HepG2 (cell line): Measurements from ENCODE around the gene PRDX2. TPM values are rescaled to one million over a fixed set of nuclear protein-coding genes. Genes with fewer than 3 reads are reported as not detected.

ENCODE experiments used
- CREB3 ChIP-seq: sonication (generic); formaldehyde crosslinking; IDR thresholded peaks from 2 replicates; pipeline ENCODE4 v1.5.0; 2020; ENCODE audit warnings: missing genetic modification reagents
- DPF2 ChIP-seq: sonication (generic); formaldehyde crosslinking; IDR thresholded peaks from 2 replicates; pipeline ENCODE4 v1.4.0; 2020; ENCODE audit warnings: mild to moderate bottlenecking, low read depth, missing genetic modification reagents, borderline replicate concordance
- EP300 ChIP-seq, 3 experiments: sonication (generic) in 1 of 3; formaldehyde crosslinking in 1 of 3; IDR thresholded peaks; 2 replicates each; pipeline versions ENCODE4 v1.5.1 to v1.6.1; 2011 to 2020; ENCODE audit warnings: low read depth in 2 of 3, low read length in 2 of 3, borderline replicate concordance in 1 of 3, improper control_type of control experiment in 1 of 3, mild to moderate bottlenecking in 1 of 3, missing genetic modification reagents in 1 of 3, moderate library complexity in 1 of 3
- HOXD1 ChIP-seq: sonication (generic); formaldehyde crosslinking; IDR thresholded peaks from 2 replicates; pipeline ENCODE4 v1.5.0; 2020; ENCODE audit warnings: missing genetic modification reagents
- LRRFIP1 ChIP-seq: sonication (generic); formaldehyde crosslinking; conservative IDR thresholded peaks from 2 replicates; pipeline ENCODE4 v1.4.0; 2020; ENCODE audit warnings: missing genetic modification reagents
- MXI1 ChIP-seq: IDR thresholded peaks from 3 replicates; pipeline ENCODE4 v1.6.1; 2012; ENCODE audit warnings: low read depth, low read length, inconsistent platforms, borderline replicate concordance
- RFX1 ChIP-seq: fragments of 450-650 bp; IDR thresholded peaks from 2 replicates; pipeline ENCODE4 v1.6.1; 2017
- SAP130 ChIP-seq: IDR thresholded peaks from 2 replicates; pipeline ENCODE4 v1.6.1; 2016; ENCODE audit warnings: low read depth
- ZMYM2 ChIP-seq: sonication (generic); formaldehyde crosslinking; IDR thresholded peaks from 2 replicates; pipeline ENCODE4 v1.8.0; 2022; ENCODE audit warnings: mild to moderate bottlenecking, missing genetic modification reagents
- ZNF446 ChIP-seq: sonication (generic); formaldehyde crosslinking; IDR thresholded peaks from 2 replicates; pipeline ENCODE4 v1.5.0; 2020; ENCODE audit warnings: mild to moderate bottlenecking, missing genetic modification reagents
- ZNF646 ChIP-seq: sonication (generic); formaldehyde crosslinking; IDR thresholded peaks from 2 replicates; pipeline ENCODE4 v1.9.0; 2021; ENCODE audit warnings: mild to moderate bottlenecking, missing genetic modification reagents
- polyA plus RNA-seq, 8 experiments: library from polyadenylated mRNA; depleted of rRNA in 3 of 8; stranded (reverse) in 7 of 8; unstranded in 1 of 8; fragments of >200 nt; fragmentation: Illumina TruSeq in 4 of 8; extraction: Trizol in 4 of 8; gene quantifications; 2 replicates each; pipeline versions ENCODE4 v1.2.1 to v1.2.3, GENCODE V29; 2011 to 2016; ENCODE audit warnings: low read depth in 4 of 8, missing spikeins in 1 of 8, mixed read lengths in 1 of 8; ENCODE audit not compliant: insufficient read depth in 1 of 8
- total RNA-seq, 5 experiments: library from RNA; depleted of rRNA; stranded (reverse); fragments of >200 nt; fragmentation: Illumina TruSeq; extraction: Trizol; gene quantifications; 2 replicates each; pipeline ENCODE4 v1.2.3, GENCODE V29; 2016; ENCODE audit warnings: low read depth in 1 of 5
- TF ChIP-seq, protein P1 (sequence below): IDR thresholded peaks from 2 replicates; pipeline ENCODE4 v1.6.1; 2016; ENCODE audit warnings: mild to moderate bottlenecking, missing biosample characterization, missing genetic modification reagents
- TF ChIP-seq, protein P2 (sequence below): sonication (generic); formaldehyde crosslinking; IDR thresholded peaks from 2 replicates; pipeline ENCODE4 v1.4.0; 2020; ENCODE audit warnings: missing genetic modification reagents
- TF ChIP-seq, protein P3 (sequence below): sonication (generic); formaldehyde crosslinking; IDR thresholded peaks from 2 replicates; pipeline ENCODE4 v1.8.1; 2022; ENCODE audit warnings: mild to moderate bottlenecking, missing genetic modification reagents

The PRDX2 gene
- total and polyA plus RNA-seq, 2 of the 13 experiments (the other 11 are each of a cell fraction or from before 2014, with no cell fraction given): 218 to 381 TPM

DNA sequence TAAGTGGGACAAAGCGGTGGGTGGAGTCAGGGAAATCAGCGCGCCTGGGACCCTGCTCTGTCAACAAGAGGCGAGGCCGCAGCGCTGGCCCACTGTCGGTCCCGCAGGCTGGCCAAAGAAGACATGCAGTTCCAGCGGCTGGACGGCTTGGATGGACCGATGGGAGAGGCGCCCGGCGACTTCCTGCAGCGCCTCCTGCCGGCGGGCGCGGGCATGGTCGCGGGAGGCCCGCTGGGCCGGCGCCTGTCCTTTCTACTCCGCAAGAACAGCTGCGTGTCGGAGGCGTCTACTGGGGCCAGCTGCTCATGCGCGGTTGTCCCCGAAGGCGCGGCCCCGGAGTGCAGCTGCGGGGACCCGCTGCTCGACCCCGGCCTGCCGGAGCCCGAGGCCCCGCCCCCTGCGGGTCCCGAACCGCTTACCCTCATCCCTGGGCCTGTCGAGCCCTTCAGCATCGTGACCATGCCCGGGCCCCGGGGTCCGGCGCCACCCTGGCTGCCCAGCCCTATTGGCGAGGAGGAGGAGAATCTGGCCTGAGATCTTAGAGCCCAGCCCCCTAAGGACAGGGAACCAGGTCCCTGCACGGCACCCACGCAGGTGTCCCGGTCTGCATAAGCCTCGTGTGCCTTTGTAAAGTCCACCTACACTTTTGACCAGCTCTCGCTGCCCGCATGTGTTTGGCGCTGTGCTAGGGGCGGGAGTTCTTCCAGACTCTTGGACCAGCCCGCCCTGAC is 43.9 kb downstream of the PRDX2 start (continued):
- no peak for TF ChIP-seq CREB3 (CRISPR knock-in tag)
- TF ChIP-seq ZMYM2: no peak
- TF ChIP-seq, protein P1, sequence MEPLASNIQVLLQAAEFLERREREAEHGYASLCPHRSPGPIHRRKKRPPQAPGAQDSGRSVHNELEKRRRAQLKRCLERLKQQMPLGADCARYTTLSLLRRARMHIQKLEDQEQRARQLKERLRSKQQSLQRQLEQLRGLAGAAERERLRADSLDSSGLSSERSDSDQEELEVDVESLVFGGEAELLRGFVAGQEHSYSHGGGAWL (CRISPR knock-in tag): 0 out of 2 replicates have a peak, but pooled peaks have one; percentile 26
- no peak for TF ChIP-seq EP300 (IDR thresholded peaks at IDR 0.05; ENCODE audit: low read depth in 2 of 2, low read length in 2 of 2)
- no peak; the same call in 1 of the 2 replicates for TF ChIP-seq EP300 (CRISPR knock-in tag; IDR thresholded peaks at IDR 0.05; ENCODE audit: borderline replicate concordance)
- TF ChIP-seq, protein P2, sequence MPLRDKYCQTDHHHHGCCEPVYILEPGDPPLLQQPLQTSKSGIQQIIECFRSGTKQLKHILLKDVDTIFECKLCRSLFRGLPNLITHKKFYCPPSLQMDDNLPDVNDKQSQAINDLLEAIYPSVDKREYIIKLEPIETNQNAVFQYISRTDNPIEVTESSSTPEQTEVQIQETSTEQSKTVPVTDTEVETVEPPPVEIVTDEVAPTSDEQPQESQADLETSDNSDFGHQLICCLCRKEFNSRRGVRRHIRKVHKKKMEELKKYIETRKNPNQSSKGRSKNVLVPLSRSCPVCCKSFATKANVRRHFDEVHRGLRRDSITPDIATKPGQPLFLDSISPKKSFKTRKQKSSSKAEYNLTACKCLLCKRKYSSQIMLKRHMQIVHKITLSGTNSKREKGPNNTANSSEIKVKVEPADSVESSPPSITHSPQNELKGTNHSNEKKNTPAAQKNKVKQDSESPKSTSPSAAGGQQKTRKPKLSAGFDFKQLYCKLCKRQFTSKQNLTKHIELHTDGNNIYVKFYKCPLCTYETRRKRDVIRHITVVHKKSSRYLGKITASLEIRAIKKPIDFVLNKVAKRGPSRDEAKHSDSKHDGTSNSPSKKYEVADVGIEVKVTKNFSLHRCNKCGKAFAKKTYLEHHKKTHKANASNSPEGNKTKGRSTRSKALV (CRISPR knock-in tag): no peak
- 0 out of 3 replicates have a peak, but pooled peaks have one; percentile 45 for TF ChIP-seq MXI1
- no peak for TF ChIP-seq DPF2
- TF ChIP-seq LRRFIP1 (CRISPR knock-in tag): no peak
- no peak for TF ChIP-seq RFX1
- 0 out of 2 replicates have a peak, but pooled peaks have one; percentile 51 for TF ChIP-seq ZNF446 (CRISPR knock-in tag)
- no peak for TF ChIP-seq ZNF646 (CRISPR knock-in tag)
- TF ChIP-seq SAP130 (CRISPR knock-in tag): peak; percentile 56; the same call in 1 of the 2 replicates
- TF ChIP-seq HOXD1 (CRISPR knock-in tag): peak; percentile 18; the same call in 1 of the 2 replicates
- TF ChIP-seq, protein P3, sequence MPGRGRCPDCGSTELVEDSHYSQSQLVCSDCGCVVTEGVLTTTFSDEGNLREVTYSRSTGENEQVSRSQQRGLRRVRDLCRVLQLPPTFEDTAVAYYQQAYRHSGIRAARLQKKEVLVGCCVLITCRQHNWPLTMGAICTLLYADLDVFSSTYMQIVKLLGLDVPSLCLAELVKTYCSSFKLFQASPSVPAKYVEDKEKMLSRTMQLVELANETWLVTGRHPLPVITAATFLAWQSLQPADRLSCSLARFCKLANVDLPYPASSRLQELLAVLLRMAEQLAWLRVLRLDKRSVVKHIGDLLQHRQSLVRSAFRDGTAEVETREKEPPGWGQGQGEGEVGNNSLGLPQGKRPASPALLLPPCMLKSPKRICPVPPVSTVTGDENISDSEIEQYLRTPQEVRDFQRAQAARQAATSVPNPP (CRISPR knock-in tag): no peak
